Stomach smooth muscle (tissue), 2 donors: ENCODE results near the gene BTBD16.

Experiments
- H3K27ac ChIP-seq: one replicate; pipeline ENCODE4 v1.7.0; 2013; ENCODE audit warnings: mild to moderate bottlenecking, low read length, inconsistent platforms
- H3K27me3 ChIP-seq, 2 donors: one replicate each; pipeline ENCODE4 v1.7.0; 2013; ENCODE audit warnings: low read length in 2 of 2; ENCODE audit not compliant: insufficient read depth in 2 of 2, control insufficient read depth in 1 of 2
- H3K36me3 ChIP-seq, 2 donors: one replicate each; pipeline ENCODE4 v1.7.0; 2013; ENCODE audit warnings: low read length in 2 of 2; ENCODE audit not compliant: control insufficient read depth in 2 of 2, insufficient read depth in 2 of 2
- H3K4me1 ChIP-seq: one replicate; pipeline ENCODE4 v1.7.0; 2013; ENCODE audit warnings: low read length; ENCODE audit not compliant: control insufficient read depth, insufficient read depth
- H3K4me3 ChIP-seq, 2 donors: one replicate each; pipeline ENCODE4 v1.7.0; 2013; ENCODE audit warnings: low read length in 2 of 2
- H3K9ac ChIP-seq, 2 donors: one replicate each; pipeline ENCODE4 v1.7.0; 2013; ENCODE audit warnings: low read length in 2 of 2, mild to moderate bottlenecking in 1 of 2
- H3K9me3 ChIP-seq, 2 donors: one replicate each; pipeline ENCODE4 v1.7.0; 2013; ENCODE audit warnings: low read length in 2 of 2; ENCODE audit not compliant: control insufficient read depth in 2 of 2
- donor health status: healthy.
- donor health status: Pancreatic carcinoma.

The BTBD16 gene

DNA sequence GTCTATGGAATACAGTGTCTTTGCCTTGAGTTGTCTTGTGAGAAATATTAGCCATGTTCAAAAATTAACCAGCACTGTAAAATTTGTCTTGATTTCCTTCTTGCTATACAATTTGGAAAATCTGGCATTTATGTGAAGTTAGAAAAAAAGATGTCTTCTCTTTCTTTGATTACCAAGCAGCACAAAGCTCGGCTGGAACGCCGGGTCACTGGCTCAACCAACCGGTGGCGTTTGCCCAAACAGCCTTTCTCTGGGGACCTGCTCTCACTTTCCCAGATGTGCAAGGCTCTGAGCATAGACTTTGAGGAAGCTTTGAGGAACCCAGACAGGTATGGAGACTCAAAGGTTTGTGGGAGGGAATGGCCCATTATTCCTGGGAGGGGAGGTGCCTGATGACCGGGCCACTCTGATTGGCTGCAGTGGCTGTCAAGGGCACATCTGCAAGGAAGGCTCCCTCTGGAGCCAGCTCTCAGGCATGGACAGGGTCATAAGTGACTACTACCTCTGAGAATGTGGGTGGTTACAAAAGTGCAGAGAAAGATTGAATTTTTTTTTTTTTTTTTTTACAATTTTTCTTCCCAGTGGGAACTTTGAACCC is 5.6 kb downstream of the BTBD16 start:
- H3K27ac ChIP-seq = no peak overlapping the region
- no peaks in the 10 kb centered on the region for H3K9me3 ChIP-seq
- H3K9ac ChIP-seq = no peak overlapping the region
- no peak overlapping the region for H3K4me3 ChIP-seq
- H3K36me3 ChIP-seq = no peaks in the 10 kb centered on the region
- H3K4me1 ChIP-seq = no peaks in the 10 kb centered on the region
- no peaks in the 10 kb centered on the region for H3K27me3 ChIP-seq

DNA sequence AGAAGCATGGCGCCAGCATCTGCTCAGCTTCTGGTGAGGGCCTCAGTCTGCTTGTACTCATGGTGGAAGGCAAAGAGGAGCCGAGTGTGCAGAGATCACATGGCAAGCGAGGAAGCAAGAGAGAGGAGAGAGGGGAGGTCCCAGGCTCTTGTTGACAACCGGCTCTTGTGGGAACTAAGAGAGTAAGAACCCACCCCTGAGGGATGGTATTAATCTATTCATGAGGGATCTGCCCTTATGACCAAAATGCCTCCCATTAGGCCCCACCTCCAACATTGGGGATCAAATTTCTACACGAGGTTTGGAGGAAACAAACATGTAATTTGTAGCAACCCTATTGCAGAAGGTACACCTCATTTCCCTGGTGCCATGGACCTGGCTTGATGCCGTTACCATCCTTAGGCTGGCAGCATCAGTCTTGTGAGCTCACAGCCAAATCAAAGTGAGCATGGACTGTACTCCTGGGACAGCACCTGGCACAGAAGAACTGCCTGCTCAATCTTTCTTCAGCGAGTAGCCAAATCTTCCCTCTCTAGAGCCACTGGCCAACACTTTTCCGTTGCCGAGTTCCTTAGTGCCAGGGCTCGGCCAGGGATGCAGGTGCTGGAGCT is 6.5 kb downstream of the BTBD16 start:
- Histone ChIP-seq H3K27ac (no peak overlapping the region), H3K9ac (no peak overlapping the region), H3K4me1 (peaks cover 4% of the 10 kb centered on the region), H3K4me3 (no peak overlapping the region), H3K9me3 (no peaks in the 10 kb centered on the region), H3K36me3 (no peaks in the 10 kb centered on the region), H3K27me3 (no peaks in the 10 kb centered on the region)

DNA sequence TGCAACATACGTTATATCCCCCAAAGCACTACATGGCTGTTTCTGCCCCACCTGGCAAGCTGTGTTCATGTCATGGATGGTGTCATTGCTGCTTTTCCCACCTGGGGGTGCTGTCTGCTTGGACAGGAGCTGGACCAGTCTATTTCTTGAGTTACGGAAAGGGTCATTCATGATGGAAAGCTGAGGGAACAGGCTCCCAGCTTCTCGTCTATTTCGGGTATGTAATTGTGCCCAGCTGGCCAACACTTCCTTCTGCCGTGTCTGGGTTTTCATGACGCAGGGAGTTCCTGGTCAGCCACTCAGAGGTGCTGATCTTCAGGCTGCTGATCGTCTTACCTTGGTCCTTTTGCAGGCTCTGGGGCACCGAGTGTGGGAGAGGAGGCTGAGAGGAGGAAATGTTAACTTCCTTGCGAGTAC is 8.6 kb downstream of the BTBD16 start:
- Histone ChIP-seq H3K4me3 (no peak overlapping the region), H3K27ac (no peak overlapping the region), H3K27me3 (no peaks in the 10 kb centered on the region), H3K9me3 (no peaks in the 10 kb centered on the region), H3K4me1 (peaks cover 4% of the 10 kb centered on the region), H3K36me3 (no peaks in the 10 kb centered on the region), H3K9ac (no peak overlapping the region)

DNA sequence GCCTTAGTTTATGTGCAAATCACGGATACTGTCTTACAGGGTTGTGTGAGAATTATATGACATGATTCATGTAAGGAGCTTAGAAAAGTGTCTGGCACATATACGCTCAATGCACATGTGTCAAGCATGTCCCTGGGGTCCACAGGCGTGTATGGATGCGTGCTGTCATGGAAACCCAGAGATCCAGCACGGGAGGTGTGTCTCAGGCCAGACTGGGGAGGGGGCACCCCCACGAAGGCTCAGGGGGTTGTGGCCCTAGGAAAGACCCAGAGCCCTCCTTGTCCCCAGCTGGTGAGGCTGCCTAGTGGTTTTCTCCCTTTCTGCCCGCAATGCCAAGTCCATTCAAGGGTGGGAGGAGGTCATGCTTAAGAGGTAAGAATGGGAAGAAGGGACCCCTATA is 9.1 kb downstream of the BTBD16 start:
- peaks cover 4% of the 10 kb centered on the region for H3K4me1 ChIP-seq
- no peak overlapping the region for H3K4me3 ChIP-seq
- no peak overlapping the region for H3K27ac ChIP-seq

DNA sequence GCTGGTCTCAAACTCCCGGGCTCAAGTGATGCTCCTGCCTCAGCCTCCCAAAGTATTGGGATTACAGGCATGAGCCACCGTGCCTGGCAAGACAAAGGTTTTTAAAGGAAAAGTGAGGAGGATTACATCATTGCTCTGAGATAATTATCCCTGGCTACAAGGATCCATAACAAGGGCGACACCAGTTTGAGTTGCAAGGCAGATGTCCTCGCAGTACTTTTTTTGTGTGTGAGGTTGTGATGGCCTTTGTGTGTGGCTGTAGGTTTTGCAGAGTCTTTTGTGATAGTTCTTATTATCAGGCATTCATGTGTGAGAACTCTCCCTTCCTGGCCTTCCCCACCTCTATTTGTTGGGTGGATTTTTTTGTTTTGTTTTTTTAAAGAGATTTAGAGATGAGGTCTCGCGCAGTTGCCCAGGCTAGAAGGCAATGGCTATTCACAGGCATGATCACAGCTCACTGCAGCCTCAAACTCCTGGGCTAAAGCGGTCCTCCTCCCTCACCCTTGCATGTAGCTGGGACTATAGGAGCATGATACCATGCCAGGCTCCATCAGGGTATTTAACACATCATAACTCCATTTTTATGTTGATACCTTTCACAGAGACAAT is 10.0 kb downstream of the BTBD16 start:
- Histone ChIP-seq H3K9ac (no peak overlapping the region), H3K36me3 (no peaks in the 10 kb centered on the region), H3K4me3 (no peak overlapping the region), H3K27me3 (no peaks in the 10 kb centered on the region), H3K9me3 (no peaks in the 10 kb centered on the region), H3K27ac (no peak overlapping the region), H3K4me1 (peaks cover 4% of the 10 kb centered on the region)

More for the DNA sequence above, 9.1 kb downstream of the BTBD16 start:
- Histone ChIP-seq H3K36me3 (no peaks in the 10 kb centered on the region), H3K27me3 (no peaks in the 10 kb centered on the region), H3K9me3 (no peaks in the 10 kb centered on the region), H3K9ac (no peak overlapping the region)

GRCh38 chr10:122281751-122282150 is 10.7 kb downstream of the BTBD16 start:
- H3K36me3 ChIP-seq = no peaks in the 10 kb centered on the region
- H3K27me3 ChIP-seq = no peaks in the 10 kb centered on the region
- no peak overlapping the region for H3K9ac ChIP-seq
- H3K9me3 ChIP-seq = no peaks in the 10 kb centered on the region
- peaks cover 4% of the 10 kb centered on the region for H3K4me1 ChIP-seq
- no peak overlapping the region for H3K27ac ChIP-seq
- H3K4me3 ChIP-seq = no peak overlapping the region

DNA sequence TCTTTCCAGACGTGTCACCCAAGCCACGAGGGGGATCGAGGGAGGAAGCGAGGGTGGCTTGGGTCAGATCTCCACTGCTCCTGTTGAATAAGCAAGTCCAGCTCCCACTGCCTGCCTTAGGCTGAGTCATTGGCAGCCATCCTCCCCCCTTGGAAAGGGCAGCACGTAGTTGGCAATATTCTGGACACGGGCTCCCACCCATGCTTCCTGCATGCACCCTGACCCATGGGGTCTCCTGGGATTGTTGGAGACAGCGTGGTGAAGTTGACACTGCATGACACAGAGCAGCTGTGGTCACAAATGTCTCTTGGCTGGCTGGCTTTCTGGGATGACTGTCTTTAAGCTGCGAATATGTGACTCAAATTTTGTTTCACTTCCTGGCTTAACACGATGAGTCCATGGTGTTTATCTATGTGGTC is 11.2 kb downstream of the BTBD16 start:
- no peak overlapping the region for H3K9ac ChIP-seq
- H3K27me3 ChIP-seq = no peaks in the 10 kb centered on the region
- H3K27ac ChIP-seq = no peak overlapping the region

GRCh38 chr10:122282909-122283308 is 11.8 kb downstream of the BTBD16 start:
- no peaks in the 10 kb centered on the region for H3K9me3 ChIP-seq
- no peaks in the 10 kb centered on the region for H3K27me3 ChIP-seq
- no peak overlapping the region for H3K27ac ChIP-seq
- no peak overlapping the region for H3K9ac ChIP-seq
- peaks cover 10% of the 10 kb centered on the region for H3K4me1 ChIP-seq
- no peaks in the 10 kb centered on the region for H3K36me3 ChIP-seq
- H3K4me3 ChIP-seq = no peak overlapping the region

More for the DNA sequence above, 11.2 kb downstream of the BTBD16 start:
- Histone ChIP-seq H3K36me3 (no peaks in the 10 kb centered on the region), H3K9me3 (no peaks in the 10 kb centered on the region), H3K4me3 (no peak overlapping the region), H3K4me1 (peaks cover 6% of the 10 kb centered on the region)

DNA sequence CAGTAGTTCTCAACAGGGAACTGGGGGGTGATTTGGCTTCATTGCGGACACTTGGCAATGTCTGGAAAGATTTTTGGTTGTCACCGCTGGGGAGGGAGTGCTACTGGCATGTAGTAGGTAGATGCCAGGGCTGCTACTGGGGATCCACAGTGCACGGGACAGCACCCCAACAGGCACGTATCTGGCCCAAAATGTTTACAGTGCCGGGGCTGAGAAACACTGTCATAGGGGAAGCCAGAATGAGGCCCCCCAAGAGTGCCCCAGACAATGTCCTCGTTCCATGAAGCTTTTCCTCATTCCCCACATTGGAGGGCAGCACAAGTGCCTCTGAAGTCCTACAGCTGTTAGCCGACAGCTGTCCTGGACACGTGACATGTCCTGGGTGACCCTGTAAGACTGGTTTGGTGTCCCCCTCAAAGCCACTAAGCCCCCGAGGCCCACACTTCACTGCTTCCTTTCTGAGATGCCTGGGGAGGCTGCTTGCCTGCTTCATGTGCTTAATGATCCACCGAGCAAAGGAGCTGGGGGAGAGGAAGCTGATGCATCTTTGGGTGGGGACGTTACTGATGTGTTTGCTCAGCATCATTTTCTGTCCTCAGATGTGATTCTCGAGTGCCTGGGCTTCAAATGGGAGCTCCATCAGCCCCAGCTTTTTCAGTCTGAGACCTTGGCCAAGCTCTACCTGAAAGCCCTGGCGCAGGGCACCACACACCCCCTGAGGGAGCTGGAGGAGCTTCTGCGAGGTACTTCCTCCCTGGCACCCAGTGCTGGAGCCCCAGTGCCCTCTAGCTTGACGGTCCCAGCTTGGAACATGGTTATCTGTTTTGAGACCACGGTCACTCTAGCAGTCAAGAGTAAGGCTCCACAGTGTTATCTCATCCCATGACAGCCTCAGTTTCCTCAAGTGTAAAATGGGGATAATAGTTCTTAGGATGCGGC is 14.7 kb downstream of the BTBD16 start:
- Histone ChIP-seq H3K27ac (no peak overlapping the region), H3K36me3 (no peaks in the 10 kb centered on the region), H3K9me3 (no peaks in the 10 kb centered on the region)

GRCh38 chr10:122286867-122287266 is 15.8 kb downstream of the BTBD16 start:
- H3K9ac ChIP-seq = no peak overlapping the region
- no peak overlapping the region for H3K4me3 ChIP-seq
- peaks cover 15% of the 10 kb centered on the region for H3K4me1 ChIP-seq
- H3K9me3 ChIP-seq = no peaks in the 10 kb centered on the region
- H3K27me3 ChIP-seq = no peaks in the 10 kb centered on the region
- no peaks in the 10 kb centered on the region for H3K36me3 ChIP-seq
- no peak overlapping the region for H3K27ac ChIP-seq

More for the DNA sequence above, 14.7 kb downstream of the BTBD16 start:
- Histone ChIP-seq H3K9ac (no peak overlapping the region), H3K4me3 (no peak overlapping the region), H3K4me1 (peaks cover 15% of the 10 kb centered on the region), H3K27me3 (no peaks in the 10 kb centered on the region)
